Hindlimb muscle (tissue), 1 donor: ENCODE measurements around the gene GHR. TPM values are rescaled to one million over a fixed set of nuclear protein-coding genes. Genes with fewer than 3 reads are reported as not detected.
"Not testable (repeated sequence)": the region's sequence is repeated elsewhere in the genome, so short reads cannot be mapped to it uniquely, and the experiment has no call there.

Experiments used
- DNase-seq: peaks from one replicate; pipeline ENCODE4 v3.0.0-alpha.2; 2013
- polyA plus RNA-seq: library from polyadenylated mRNA; unstranded; fragments of 120-200 nt; gene quantifications from one replicate; pipeline ENCODE4 v1.2.1, GENCODE V29; 2013; ENCODE audit not compliant: insufficient read length

Gene GHR
- polyA plus RNA-seq, 1 donor = 24.1 TPM

- DNase-seq = no peak
Observed at GRCh38 chr5:42648036-42648435, 224.8 kb downstream of the GHR start.

DNA sequence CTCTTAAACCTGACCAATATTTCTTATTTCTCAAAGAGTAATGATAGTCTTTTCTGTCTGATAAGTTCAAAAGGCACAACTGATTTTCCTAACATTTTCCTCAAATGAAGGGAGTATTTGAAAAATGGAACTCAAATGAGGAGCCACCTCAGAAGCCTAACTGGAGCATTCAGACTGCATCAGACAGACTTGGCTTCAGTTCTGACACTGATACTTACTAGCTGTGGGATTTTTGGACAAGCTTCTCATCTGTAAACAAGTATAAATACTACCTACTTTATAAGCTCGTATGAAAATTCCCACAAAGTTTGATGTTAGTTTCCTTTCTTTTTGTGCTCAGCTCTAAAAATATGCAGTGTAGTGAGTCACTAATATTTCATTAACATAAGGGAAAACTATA, 225.7 kb downstream of the GHR start:
- DNase-seq = no peak

DNA sequence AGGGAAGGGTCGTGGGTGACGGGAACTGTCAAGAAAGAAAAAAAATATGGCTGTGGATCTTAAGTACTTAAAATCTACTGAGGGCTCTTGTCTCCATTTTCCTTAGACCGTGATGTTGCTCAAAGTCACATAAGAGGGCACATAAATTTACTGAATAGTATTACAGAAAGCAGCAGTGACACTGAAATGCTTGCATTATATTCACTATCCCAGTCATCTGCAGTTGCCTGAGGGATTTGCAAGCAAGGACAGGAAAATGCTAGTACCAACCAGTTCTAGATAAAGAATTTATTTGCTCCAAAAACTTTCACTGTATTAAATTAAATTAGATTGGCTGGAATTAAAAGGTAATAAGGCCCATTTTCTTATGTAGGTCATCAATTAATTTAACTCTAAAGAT, 226.8 kb downstream of the GHR start:
- DNase-seq = no peak

DNA sequence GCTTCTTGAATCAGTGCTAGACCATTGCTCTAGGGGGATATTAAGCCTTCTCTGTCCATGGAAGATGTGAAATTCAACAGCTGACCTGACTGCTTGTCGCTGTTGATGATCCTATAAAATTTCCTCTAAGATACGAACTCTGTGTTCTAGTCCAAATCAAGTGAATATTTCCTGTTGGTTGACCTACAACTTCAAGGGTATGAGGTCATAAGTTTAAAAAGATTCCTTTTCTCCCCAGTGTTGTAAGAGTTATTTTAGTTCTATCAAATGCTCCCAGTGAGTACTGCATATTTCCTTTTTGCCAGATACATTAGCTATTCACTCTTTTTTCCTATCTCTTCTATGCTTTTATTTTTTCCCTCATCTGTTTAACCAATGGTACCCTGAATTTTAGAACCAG, 230.5 kb downstream of the GHR start:
- DNase-seq = no peak

DNA sequence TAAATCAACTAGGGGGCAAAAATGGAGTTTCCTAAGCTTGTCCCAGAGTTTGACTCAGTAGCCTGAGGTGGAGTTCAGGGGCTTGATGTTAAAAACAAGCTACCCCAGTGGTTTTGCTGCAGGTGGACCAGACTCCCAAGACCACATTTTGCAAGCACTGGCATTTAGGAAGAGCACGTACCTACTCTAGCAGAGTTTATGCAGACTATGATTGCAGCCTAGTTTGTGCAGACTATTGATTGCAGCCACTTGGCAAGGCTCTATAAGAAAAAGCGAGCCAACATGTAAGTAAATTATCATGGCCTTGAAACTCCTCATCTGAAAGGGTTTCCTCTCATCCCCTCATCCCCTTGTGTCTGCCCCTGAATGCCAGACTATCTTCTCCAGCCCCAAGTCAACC, 231.4 kb downstream of the GHR start:
- DNase-seq = no peak

GRCh38 chr5:42655982-42656650, 232.9 kb downstream of the GHR start:
- peak; percentile 11 for DNase-seq

DNA sequence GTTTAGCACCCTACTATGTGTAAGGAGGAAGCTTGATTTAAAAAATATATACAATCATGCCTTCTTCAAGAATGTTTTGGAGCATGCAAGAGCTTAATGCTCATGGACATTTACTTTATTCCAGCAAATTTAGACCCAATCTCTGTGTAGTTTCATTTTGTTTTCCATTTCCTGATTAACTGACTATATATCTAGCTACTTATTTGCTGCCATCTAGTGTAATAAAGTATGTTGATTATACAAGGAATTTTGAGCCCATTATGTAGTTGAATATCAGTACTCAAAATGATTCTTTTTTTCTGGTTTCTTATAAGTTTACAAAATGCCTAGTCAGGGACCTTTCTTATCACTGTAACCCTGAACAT, 233.4 kb downstream of the GHR start:
- peak; percentile 3 for DNase-seq

GRCh38 chr5:42659869-42660268, 236.6 kb downstream of the GHR start:
- DNase-seq = not testable (repeated sequence)

- DNase-seq = no peak
Observed at GRCh38 chr5:42665857-42666256, 242.6 kb downstream of the GHR start.

DNA sequence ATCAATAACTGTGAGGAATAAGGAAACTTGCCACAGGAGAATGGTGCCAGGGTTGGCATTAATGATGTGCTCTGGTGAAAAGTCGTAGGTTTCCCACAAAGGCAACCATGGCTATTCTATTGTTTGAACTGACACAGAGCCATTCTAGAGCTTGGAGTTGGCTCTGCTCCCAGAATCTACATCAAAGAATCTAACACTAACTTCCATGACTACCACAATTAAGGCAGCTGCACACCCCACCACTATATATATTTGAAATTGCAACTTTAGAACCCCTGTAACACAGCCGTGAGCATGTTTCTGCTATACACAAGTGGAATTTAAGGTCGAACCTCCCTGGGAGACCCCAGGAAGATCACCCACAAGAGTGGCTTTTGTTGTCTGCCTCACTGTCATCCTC, 243.6 kb downstream of the GHR start:
- no peak for DNase-seq

- DNase-seq = no peak
Observed at GRCh38 chr5:42668254-42668653, 245.0 kb downstream of the GHR start.

GRCh38 chr5:42672925-42673324, 249.7 kb downstream of the GHR start:
- DNase-seq = no peak

DNA sequence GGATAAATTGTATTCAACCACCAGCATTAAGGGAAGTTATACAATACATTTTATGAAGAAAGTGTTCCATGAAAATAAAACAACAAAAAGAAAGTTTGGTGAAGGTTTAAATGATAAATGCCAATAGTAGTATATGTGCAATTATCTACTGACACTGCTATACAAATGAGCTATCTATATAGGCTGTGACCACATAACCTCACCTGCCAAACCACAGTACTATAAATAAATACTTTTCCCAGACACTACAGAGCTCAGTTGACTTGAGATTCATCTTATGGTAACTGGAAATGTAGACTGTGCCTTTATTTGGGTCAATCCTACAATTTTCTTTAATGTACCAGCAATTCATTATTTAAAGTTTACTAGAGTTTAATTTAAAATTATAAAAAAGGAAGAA, 252.4 kb downstream of the GHR start:
- DNase-seq = no peak

GRCh38 chr5:42676362-42676761, 253.1 kb downstream of the GHR start:
- no peak for DNase-seq

GRCh38 chr5:42677156-42677842, 254.1 kb downstream of the GHR start:
- DNase-seq = no peak

DNA sequence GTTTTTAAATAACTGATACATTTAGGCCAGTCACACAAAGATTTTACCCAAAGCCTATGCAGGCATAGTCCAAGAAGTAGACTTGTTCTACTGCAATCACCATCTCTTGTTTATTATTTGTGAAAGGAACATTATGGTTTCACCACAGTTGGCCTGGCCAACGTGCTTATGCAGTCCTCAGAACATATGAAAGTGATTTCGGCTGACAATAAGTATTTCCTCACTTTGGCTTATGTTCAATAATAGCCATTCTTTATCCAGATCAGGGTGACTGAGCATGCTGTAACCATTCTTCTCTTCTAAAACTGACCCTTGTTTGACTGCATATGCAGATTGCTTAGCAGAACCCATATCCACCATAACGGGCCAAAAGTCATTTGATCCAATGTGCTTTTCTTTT, 256.8 kb downstream of the GHR start:
- DNase-seq = no peak

GRCh38 chr5:42685078-42685477, 261.8 kb downstream of the GHR start:
- DNase-seq = not testable (repeated sequence)

- DNase-seq = no peak
Observed at GRCh38 chr5:42689391-42689790, 266.2 kb downstream of the GHR start.

DNA sequence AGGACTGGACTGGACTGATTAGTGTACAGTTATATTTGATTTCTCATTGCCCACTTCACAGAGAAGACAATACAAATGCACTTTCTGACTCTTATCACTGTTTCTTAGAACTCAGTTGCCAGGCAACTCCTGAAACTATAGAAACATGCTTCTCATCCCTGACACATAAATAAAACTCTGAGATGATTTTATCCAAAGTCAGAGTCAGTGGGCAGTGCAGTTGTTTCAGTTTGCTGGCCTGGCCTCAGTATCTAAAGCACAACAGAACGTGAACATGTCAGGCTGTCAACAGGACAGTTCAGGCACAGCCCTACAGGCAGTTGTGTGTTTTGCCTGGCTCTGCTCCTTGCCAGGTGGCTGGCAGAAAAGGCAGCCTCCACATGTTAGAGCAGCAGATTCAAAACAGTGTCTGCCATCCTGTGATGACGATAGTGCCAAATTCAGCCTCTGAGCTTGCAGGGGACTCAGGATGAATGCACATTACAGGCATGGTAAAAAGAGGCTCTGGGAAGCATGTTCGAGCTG, 268.2 kb downstream of the GHR start:
- DNase-seq = peak; percentile 8

GRCh38 chr5:42701351-42702059, 278.3 kb downstream of the GHR start:
- DNase-seq = no peak

DNA sequence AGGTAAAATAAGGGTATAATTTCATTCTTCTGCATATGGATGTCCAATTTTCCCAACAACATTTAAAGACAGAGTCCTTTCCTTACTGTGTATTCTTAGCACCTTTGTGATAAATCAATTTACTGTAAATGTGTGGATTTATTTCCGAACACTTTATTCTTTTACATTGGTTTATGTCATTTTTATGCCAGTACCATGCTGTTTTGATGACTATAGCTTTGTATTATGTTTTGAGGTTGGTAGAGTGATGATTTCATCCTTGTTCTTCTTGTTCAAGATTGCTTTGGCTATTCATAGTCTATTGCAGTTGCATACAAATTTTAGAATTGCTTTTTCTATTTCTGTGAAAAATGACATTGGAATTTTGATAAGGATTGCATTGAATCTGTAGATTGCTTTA, 280.0 kb downstream of the GHR start:
- DNase-seq = no peak

GRCh38 chr5:42715785-42716184, 292.5 kb downstream of the GHR start:
- no peak for DNase-seq

DNA sequence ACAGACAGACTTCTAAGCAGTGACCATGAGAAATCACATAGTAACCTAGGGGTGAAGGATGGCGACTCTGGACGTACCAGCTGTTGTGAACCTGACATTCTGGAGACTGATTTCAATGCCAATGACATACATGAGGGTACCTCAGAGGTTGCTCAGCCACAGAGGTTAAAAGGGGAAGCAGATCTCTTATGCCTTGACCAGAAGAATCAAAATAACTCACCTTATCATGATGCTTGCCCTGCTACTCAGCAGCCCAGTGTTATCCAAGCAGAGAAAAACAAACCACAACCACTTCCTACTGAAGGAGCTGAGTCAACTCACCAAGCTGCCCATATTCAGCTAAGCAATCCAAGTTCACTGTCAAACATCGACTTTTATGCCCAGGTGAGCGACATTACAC, 295.4 kb downstream of the GHR start:
- DNase-seq = no peak

DNA sequence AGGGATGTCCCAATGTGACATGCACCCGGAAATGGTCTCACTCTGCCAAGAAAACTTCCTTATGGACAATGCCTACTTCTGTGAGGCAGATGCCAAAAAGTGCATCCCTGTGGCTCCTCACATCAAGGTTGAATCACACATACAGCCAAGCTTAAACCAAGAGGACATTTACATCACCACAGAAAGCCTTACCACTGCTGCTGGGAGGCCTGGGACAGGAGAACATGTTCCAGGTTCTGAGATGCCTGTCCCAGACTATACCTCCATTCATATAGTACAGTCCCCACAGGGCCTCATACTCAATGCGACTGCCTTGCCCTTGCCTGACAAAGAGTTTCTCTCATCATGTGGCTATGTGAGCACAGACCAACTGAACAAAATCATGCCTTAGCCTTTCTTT, 295.8 kb downstream of the GHR start:
- DNase-seq = no peak
